Measurements from ENCODE around the gene DAB2.

Gene DAB2

GRCh38 chr5:39447968-39448367, 23.2 kb upstream of the DAB2 start:
- no peak for DNase-seq (ENCODE audit: low spot score)

GRCh38 chr5:39447059-39447458, 22.3 kb upstream of the DAB2 start:
- DNase-seq (ENCODE audit: low spot score), result no peak

GRCh38 chr5:39446231-39446630, 21.5 kb upstream of the DAB2 start:
- no peak for DNase-seq (ENCODE audit: low spot score)

- DNase-seq (ENCODE audit: low spot score), result no peak
Observed at GRCh38 chr5:39443911-39444310, 19.1 kb upstream of the DAB2 start.

- DNase-seq (ENCODE audit: low spot score), result no peak
Observed at GRCh38 chr5:39442991-39443390, 18.2 kb upstream of the DAB2 start.

GRCh38 chr5:39441838-39442237, 17.1 kb upstream of the DAB2 start:
- DNase-seq (ENCODE audit: low spot score), result no peak

GRCh38 chr5:39440958-39441624, 16.3 kb upstream of the DAB2 start:
- no peak for DNase-seq (ENCODE audit: low spot score)

- no peak for DNase-seq (ENCODE audit: low spot score)
Observed at GRCh38 chr5:39440192-39440957, 15.6 kb upstream of the DAB2 start.

GRCh38 chr5:39439582-39440162, 14.9 kb upstream of the DAB2 start:
- DNase-seq (ENCODE audit: low spot score), result no peak

- DNase-seq (ENCODE audit: low spot score), result no peak
Observed at GRCh38 chr5:39437467-39437866, 12.7 kb upstream of the DAB2 start.

GRCh38 chr5:39433848-39434247, 9.1 kb upstream of the DAB2 start:
- no peak for DNase-seq (ENCODE audit: low spot score)

- DNase-seq (ENCODE audit: low spot score), result no peak
Observed at GRCh38 chr5:39432696-39433530, 8.1 kb upstream of the DAB2 start.

GRCh38 chr5:39430461-39430860, 5.7 kb upstream of the DAB2 start:
- no peak for DNase-seq (ENCODE audit: low spot score)

- no peak for DNase-seq (ENCODE audit: low spot score)
Observed at GRCh38 chr5:39428640-39429039, 3.9 kb upstream of the DAB2 start.

GRCh38 chr5:39427633-39428032, 2.9 kb upstream of the DAB2 start:
- no peak for DNase-seq (ENCODE audit: low spot score)

- no peak for DNase-seq (ENCODE audit: low spot score)
Observed at GRCh38 chr5:39427229-39427628, 2.4 kb upstream of the DAB2 start.

GRCh38 chr5:39426746-39427105, 1.9 kb upstream of the DAB2 start:
- DNase-seq (ENCODE audit: low spot score), result no peak

- DNase-seq (ENCODE audit: low spot score), result peak; percentile 66
Observed at GRCh38 chr5:39426051-39426745, 1.4 kb upstream of the DAB2 start.

- DNase-seq (ENCODE audit: low spot score), result no peak
Observed at GRCh38 chr5:39423331-39423751, 1.4 kb downstream of the DAB2 start.

GRCh38 chr5:39422728-39423285, 2.0 kb downstream of the DAB2 start:
- no peak for DNase-seq (ENCODE audit: low spot score)

- no peak for DNase-seq (ENCODE audit: low spot score)
Observed at GRCh38 chr5:39422036-39422606, 2.7 kb downstream of the DAB2 start.
